Transverse colon (tissue), 4 donors: Measurements from ENCODE around the gene EYA4. TPM values are rescaled to one million over a fixed set of nuclear protein-coding genes. Genes with fewer than 3 reads are reported as not detected.

ENCODE experiments used
- DNase-seq: peaks from one replicate; pipeline ENCODE4 v3.0.0-alpha.2; 2019
- H3K27ac ChIP-seq, 4 donors: fragments of 200-600 bp; sonication (generic); 2 replicates each; pipeline ENCODE4 v1.5.1; 2016 to 2018; ENCODE audit warnings: inconsistent platforms in 4 of 4
- H3K27me3 ChIP-seq: fragments of 200-600 bp; sonication (generic); 2 replicates; pipeline ENCODE4 v1.5.1; 2017; ENCODE audit warnings: inconsistent platforms
- H3K36me3 ChIP-seq, 4 donors: fragments of 200-600 bp; sonication (generic); 2 replicates each; pipeline ENCODE4 v1.5.1; 2017 to 2019; ENCODE audit warnings: inconsistent platforms in 4 of 4
- H3K4me1 ChIP-seq, 4 donors: fragments of 200-600 bp; sonication (generic); 2 replicates each; pipeline ENCODE4 v1.5.1; 2017 to 2020; ENCODE audit warnings: inconsistent platforms in 4 of 4
- H3K4me3 ChIP-seq, 4 donors: fragments of 200-600 bp; sonication (generic); 1 replicate in 1 of 4; 2 replicates in 3 of 4; pipeline versions ENCODE4 v1.5.1 to v1.6.1; 2017 to 2019; ENCODE audit warnings: inconsistent platforms in 4 of 4
- H3K9me3 ChIP-seq, 2 donors: fragments of 200-600 bp; sonication (generic); 2 replicates each; pipeline ENCODE4 v1.5.1; 2017 to 2019; ENCODE audit warnings: inconsistent platforms in 2 of 2
- EP300 ChIP-seq: sonication (generic); formaldehyde crosslinking; IDR thresholded peaks from one replicate; pipeline ENCODE4 v1.6.1; 2017; ENCODE audit warnings: antibody characterized with exemption, low read depth
- POLR2A ChIP-seq: fragments of 450-650 bp; IDR thresholded peaks from one replicate; pipeline ENCODE4 v1.6.1; 2016; ENCODE audit warnings: antibody characterized with exemption, mild to moderate bottlenecking, moderate library complexity
- POLR2AphosphoS5 ChIP-seq, 3 donors: sonication (generic); formaldehyde crosslinking; IDR thresholded peaks; one replicate each; pipeline ENCODE4 v1.6.1; 2016; ENCODE audit warnings: antibody characterized with exemption in 3 of 3
- WGBS, 2 donors: methylation state at CpG; one replicate each; pipeline ENCODE4 v1.1.5; 2018; ENCODE audit warnings: low coverage in 1 of 2; 5-methylcytosine and 5-hydroxymethylcytosine counted together
- in situ Hi-C, 4 donors: fragments of 200-750 bp; cut with MboI; loops; one replicate each; pipeline versions ENCODE4 v1.15.0 to v1.15.1; 2017; ENCODE audit warnings: low sequenced_read_pairs in 3 of 4, low pct_ligation_motif_present in 1 of 4, low pct_unique_long_range_greater_than_20kb in 1 of 4
- intact Hi-C: fragments of 100-400 bp; cut with DNase I; formaldehyde crosslinking; loops from one replicate; pipeline ENCODE4 v1.15.1; 2023; ENCODE audit warnings: low total_unique reads
- total RNA-seq, 4 donors: library from RNA; depleted of rRNA; stranded (reverse); fragments of >200 nt; gene quantifications; one replicate each; pipeline ENCODE4 v1.1.0, GENCODE V29; 2016
- TF ChIP-seq, protein P1 (sequence below), 5 experiments: fragments of 200-600 bp in 3 of 5; fragments of 450-650 bp in 2 of 5; sonication (generic) in 3 of 5; IDR thresholded peaks; 1 replicate in 2 of 5; 2 replicates in 3 of 5; pipeline ENCODE4 v1.5.1; 2016 to 2017; ENCODE audit warnings: antibody characterized with exemption in 5 of 5, inconsistent platforms in 3 of 5, mild to moderate bottlenecking in 2 of 5, moderate library complexity in 1 of 5

Gene EYA4, protein sequence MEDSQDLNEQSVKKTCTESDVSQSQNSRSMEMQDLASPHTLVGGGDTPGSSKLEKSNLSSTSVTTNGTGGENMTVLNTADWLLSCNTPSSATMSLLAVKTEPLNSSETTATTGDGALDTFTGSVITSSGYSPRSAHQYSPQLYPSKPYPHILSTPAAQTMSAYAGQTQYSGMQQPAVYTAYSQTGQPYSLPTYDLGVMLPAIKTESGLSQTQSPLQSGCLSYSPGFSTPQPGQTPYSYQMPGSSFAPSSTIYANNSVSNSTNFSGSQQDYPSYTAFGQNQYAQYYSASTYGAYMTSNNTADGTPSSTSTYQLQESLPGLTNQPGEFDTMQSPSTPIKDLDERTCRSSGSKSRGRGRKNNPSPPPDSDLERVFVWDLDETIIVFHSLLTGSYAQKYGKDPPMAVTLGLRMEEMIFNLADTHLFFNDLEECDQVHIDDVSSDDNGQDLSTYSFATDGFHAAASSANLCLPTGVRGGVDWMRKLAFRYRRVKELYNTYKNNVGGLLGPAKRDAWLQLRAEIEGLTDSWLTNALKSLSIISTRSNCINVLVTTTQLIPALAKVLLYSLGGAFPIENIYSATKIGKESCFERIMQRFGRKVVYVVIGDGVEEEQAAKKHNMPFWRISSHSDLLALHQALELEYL
- total RNA-seq = under 1 TPM in 2 of 4 donors, not detected in 2; 0.27 to 0.64 TPM

DNA sequence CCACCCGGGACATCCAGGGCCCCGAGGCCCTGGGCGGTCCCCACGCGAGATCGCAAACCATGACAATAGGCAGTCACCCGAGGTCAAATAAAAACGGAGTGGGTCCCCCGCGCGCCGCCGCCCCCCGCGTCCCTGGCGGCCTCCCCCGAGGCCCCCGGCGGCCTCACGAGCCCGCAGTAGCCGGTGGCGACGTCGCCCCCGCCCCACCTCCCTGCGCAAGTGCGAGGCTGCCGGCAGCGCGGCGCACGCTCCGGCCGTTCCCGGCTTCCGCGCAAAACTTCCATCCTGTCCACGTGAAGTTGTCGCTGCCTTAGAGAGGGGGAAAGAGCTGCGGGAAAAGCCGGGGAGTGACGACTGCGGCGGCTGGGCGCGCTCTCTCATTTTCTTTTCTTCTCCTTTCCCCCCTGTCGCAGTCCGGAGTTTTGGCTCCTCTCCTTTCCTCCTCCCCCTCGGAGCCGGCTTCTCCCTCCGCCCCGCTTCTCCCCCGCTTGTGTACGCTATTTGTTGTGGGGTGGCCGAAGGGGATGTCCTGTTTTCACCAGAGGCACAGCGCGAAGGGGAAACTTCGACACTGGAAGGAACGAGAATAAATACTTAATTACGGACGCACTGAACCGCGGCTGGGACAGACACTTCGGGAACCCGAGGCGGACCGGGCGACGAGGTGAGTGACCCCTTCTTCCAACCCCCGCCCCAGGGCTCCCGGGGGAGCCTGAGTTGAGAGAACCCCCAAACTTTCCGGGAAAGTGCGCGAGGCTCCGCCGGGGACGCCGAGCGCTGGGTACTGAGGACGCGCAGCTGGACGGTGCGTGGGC lies at the start of gene EYA4:
Gene EYA4, plus strand, starts transcription at position 272 of the 815 bp plus-strand sequence. CDS start 33,424 bp downstream, outside the sequence.
- H3K27me3 ChIP-seq = peaks cover 73% of the 10 kb centered on the region
- H3K4me3 ChIP-seq = peak within 1 kb of the TSS in 3 of 4 donors; percentile 26 to 43 (median 31)
- H3K36me3 ChIP-seq = no peaks in the 10 kb centered on the region
- H3K9me3 ChIP-seq = no peaks in the 10 kb centered on the region
- TF ChIP-seq, protein P1, sequence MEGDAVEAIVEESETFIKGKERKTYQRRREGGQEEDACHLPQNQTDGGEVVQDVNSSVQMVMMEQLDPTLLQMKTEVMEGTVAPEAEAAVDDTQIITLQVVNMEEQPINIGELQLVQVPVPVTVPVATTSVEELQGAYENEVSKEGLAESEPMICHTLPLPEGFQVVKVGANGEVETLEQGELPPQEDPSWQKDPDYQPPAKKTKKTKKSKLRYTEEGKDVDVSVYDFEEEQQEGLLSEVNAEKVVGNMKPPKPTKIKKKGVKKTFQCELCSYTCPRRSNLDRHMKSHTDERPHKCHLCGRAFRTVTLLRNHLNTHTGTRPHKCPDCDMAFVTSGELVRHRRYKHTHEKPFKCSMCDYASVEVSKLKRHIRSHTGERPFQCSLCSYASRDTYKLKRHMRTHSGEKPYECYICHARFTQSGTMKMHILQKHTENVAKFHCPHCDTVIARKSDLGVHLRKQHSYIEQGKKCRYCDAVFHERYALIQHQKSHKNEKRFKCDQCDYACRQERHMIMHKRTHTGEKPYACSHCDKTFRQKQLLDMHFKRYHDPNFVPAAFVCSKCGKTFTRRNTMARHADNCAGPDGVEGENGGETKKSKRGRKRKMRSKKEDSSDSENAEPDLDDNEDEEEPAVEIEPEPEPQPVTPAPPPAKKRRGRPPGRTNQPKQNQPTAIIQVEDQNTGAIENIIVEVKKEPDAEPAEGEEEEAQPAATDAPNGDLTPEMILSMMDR (IDR thresholded peaks at IDR 0.05) = no peak
- TF ChIP-seq POLR2A = no peak
- TF ChIP-seq POLR2AphosphoS5 (IDR thresholded peaks at IDR 0.05) = no peak
- no peak for TF ChIP-seq EP300
- H3K27ac ChIP-seq = no peak within 1 kb of the TSS
- in situ Hi-C loops = no loop called here
- H3K4me1 ChIP-seq = peaks cover 0 to 24% (median 10%) of the 10 kb centered on the region in 4 donors
- DNase-seq = no peak
- 3 to 10% methylated on average over 6 to 62 of the region's 84 CpGs for WGBS, 2 donors
- intact Hi-C loops = no loop called here

DNA sequence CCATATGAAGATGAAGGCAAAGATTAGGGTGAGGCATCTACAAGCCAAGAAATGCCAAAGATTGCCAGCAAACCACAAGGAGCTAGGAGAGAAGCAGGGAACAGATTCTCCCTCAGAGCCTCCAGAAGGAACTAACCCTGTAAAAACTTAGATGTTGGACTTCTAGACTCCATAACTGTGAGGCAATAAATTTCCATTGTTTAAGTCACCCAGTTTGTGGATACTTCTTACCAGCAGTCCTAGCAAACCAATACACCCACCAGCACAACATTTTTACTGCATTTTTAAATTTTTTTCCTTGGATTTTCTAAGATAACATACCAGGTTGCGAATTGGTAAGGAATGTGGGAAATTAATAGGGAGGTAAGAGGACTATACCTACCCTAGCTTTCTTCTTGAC lies 47.8 kb upstream of the EYA4 start:
- TF ChIP-seq EP300 (no peak), POLR2AphosphoS5 (IDR thresholded peaks at IDR 0.05) (no peak), POLR2A (no peak)
- TF ChIP-seq, protein P1 (IDR thresholded peaks at IDR 0.05) = no peak
- no peaks in the 10 kb centered on the region for H3K27me3 ChIP-seq
- intact Hi-C loops = no loop called here
- DNase-seq = no peak
- in situ Hi-C loops = loop anchor here in 1 of 4 donors (25.0 kb wide), 1 partner anchor 719 kb away; no protein-coding TSS in a partner anchor
- 77 to 87% methylated on average over 1 of the region's 1 CpG for WGBS, 2 donors
- no peaks in the 10 kb centered on the region for H3K4me1 ChIP-seq
- no peaks in the 10 kb centered on the region for H3K36me3 ChIP-seq
- no peak overlapping the region for H3K27ac ChIP-seq
- H3K9me3 ChIP-seq = no peaks in the 10 kb centered on the region
- H3K4me3 ChIP-seq = no peak overlapping the region

DNA sequence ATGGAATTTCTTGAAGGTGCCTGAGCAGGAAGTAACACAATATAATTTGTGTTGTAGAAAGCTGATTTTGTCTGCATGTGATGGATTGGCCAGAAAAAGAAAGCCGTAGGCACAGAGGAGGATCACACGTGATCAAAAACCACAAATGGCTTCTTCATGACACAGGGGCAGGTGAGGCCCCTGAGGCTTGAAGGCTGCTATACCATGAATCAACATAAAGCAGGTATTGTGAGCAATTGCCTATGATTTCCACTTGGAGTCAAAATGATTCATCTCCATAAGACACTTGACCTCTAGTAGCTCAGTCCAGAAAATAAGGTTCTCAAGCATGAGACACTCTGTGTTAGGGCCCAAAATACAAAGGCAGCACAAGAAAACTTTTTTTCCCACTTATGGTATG lies 42.4 kb upstream of the EYA4 start:
- H3K27me3 ChIP-seq = no peaks in the 10 kb centered on the region
- TF ChIP-seq POLR2AphosphoS5 (IDR thresholded peaks at IDR 0.05) (no peak), POLR2A (no peak), EP300 (no peak)
- TF ChIP-seq, protein P1 (IDR thresholded peaks at IDR 0.05) = no peak
- no peaks in the 10 kb centered on the region for H3K4me1 ChIP-seq
- no peak for DNase-seq
- intact Hi-C loops = no loop called here
- in situ Hi-C loops = loop anchor here in 1 of 4 donors (25.0 kb wide), 1 partner anchor 714 kb away; no protein-coding TSS in a partner anchor
- H3K27ac ChIP-seq = no peak overlapping the region
- no peaks in the 10 kb centered on the region for H3K9me3 ChIP-seq
- H3K4me3 ChIP-seq = no peak overlapping the region
- no peaks in the 10 kb centered on the region for H3K36me3 ChIP-seq
- 58 to 79% methylated on average over 2 of the region's 2 CpGs for WGBS, 2 donors

DNA sequence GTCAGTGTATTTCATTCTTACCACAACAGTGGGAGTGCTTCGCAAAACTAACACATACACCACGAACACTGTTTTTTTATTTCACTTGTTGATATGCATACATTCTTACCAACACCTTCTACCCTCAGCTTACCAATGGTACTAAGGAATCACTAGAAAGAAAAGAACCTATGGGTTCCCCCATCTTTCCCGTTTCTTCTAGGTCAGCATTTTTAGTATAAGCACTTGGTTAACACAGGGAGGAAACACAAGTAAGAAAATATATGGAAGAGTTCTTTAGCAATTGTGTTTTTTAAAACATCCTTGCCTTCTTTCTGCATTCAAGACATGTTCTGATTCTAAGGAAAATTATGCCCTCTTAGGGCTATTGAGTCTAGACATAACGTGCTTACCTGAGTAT lies 39.9 kb upstream of the EYA4 start:
- no peak for DNase-seq
- intact Hi-C loops = no loop called here
- Histone ChIP-seq H3K9me3 (no peaks in the 10 kb centered on the region), H3K27me3 (no peaks in the 10 kb centered on the region), H3K36me3 (no peaks in the 10 kb centered on the region), H3K4me1 (no peaks in the 10 kb centered on the region), H3K27ac (no peak overlapping the region), H3K4me3 (no peak overlapping the region)
- TF ChIP-seq POLR2AphosphoS5 (IDR thresholded peaks at IDR 0.05) (no peak), POLR2A (no peak), EP300 (no peak)
- TF ChIP-seq, protein P1 (IDR thresholded peaks at IDR 0.05) = no peak
- WGBS, 2 donors = 82 to 85% methylated on average over 4 of the region's 4 CpGs
- in situ Hi-C loops = no loop called here
